ENCODE data around the gene ZNF771. TPM values are rescaled to one million over a fixed set of nuclear protein-coding genes. Genes with fewer than 3 reads are reported as not detected.
"Not testable (repeated sequence)": the region's sequence is repeated elsewhere in the genome, so short reads cannot be mapped to it uniquely, and the experiment has no call there.

ZNF771 gene
- polyA plus RNA-seq, 3 donors: 4.2 to 6.4 (median 4.9) TPM

GRCh38 chr16:30395155-30395991, 12.0 kb upstream of the ZNF771 start, which contains the start of gene ZNF48:
Gene ZNF48 (plus strand): TSS chr16:30395420. CDS start chr16:30395795, 375 bp downstream.
- 0% methylated on average over 67 to 103 of the region's 103 CpGs for WGBS, 3 donors
- no peak within 1 kb of the TSS for H3K27ac ChIP-seq (ENCODE audit: low read depth, low read length)

- 9 to 17% (median 15%) methylated on average over 13 of the region's 13 CpGs for WGBS, 3 donors
- no peak overlapping the region for H3K27ac ChIP-seq (ENCODE audit: low read depth, low read length)
Measured at GRCh38 chr16:30395992-30396585, 11.3 kb upstream of the ZNF771 start.

GRCh38 chr16:30396627-30397026, 10.8 kb upstream of the ZNF771 start:
- not testable (repeated sequence) for H3K27ac ChIP-seq (ENCODE audit: low read depth, low read length)
- WGBS, 3 donors: 69 to 84% (median 84%) methylated on average over 4 of the region's 4 CpGs

GRCh38 chr16:30397056-30397455, 10.3 kb upstream of the ZNF771 start:
- 52 to 81% (median 54%) methylated on average over 4 of the region's 4 CpGs for WGBS, 3 donors
- H3K27ac ChIP-seq (ENCODE audit: low read depth, low read length): no peak overlapping the region

DNA sequence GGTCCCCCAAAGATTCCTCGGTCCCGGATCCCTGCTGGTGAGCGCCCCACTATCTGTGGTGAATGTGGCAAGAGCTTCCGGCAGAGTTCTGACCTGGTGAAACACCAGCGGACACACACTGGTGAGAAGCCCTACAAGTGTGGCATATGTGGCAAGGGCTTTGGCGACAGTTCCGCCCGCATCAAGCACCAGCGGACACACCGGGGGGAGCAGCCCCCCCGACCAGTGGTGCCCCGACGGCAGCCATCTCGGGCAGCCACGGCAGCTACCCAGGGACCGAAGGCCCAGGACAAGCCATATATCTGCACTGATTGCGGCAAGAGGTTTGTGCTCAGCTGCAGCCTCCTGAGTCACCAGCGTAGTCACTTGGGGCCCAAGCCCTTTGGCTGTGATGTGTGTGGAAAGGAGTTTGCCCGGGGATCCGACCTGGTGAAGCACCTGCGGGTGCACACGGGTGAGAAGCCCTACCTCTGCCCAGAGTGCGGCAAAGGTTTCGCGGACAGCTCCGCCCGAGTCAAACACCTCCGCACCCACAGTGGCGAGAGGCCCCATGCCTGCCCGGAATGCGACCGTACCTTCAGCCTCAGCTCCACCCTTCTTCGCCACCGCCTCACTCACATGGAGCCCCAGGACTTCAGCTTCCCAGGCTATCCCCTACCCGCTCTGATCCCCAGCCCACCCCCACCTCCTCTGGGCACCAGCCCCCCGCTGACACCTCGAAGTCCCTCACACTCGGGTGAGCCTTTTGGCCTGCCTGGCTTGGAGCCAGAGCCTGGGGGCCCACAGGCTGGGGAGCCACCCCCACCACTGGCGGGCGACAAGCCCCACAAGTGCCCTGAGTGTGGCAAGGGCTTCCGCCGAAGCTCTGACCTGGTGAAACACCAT, 9.4 kb upstream of the ZNF771 start:
- WGBS, 3 donors: 88 to 94% (median 88%) methylated on average over 41 to 42 of the region's 42 CpGs
- H3K27ac ChIP-seq (ENCODE audit: low read depth, low read length): no peak overlapping the region

DNA sequence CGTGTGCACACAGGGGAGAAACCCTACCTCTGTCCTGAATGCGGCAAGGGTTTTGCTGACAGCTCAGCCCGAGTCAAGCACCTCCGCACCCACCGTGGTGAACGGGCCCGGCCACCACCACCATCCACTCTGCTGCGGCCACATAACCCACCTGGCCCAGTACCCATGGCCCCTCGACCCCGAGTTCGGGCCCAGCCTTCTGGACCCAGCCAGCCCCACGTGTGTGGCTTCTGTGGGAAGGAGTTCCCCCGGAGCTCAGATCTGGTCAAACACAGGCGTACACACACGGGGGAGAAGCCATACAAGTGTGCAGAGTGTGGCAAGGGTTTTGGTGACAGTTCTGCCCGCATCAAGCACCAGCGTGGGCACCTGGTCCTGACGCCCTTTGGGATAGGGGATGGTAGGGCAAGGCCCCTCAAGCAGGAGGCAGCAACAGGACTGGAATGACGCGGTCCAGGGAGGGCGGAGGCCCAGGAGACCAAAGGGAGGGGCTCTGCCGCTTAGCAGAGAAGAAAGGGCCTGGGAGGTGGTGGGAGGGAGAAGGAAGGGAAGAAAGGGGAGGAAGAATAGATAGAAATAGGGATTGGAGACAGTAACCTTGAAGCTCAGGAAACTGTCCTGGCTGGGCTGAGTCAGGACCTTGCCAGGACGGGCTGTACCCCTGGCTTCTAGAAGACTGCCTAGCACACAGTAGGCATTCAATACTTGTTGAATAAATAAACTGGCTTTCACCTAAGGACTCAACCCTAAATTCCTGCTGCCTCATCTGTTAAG, 8.6 kb upstream of the ZNF771 start:
- no peak overlapping the region for H3K27ac ChIP-seq (ENCODE audit: low read depth, low read length)
- 80 to 88% (median 83%) methylated on average over 23 of the region's 23 CpGs for WGBS, 3 donors

DNA sequence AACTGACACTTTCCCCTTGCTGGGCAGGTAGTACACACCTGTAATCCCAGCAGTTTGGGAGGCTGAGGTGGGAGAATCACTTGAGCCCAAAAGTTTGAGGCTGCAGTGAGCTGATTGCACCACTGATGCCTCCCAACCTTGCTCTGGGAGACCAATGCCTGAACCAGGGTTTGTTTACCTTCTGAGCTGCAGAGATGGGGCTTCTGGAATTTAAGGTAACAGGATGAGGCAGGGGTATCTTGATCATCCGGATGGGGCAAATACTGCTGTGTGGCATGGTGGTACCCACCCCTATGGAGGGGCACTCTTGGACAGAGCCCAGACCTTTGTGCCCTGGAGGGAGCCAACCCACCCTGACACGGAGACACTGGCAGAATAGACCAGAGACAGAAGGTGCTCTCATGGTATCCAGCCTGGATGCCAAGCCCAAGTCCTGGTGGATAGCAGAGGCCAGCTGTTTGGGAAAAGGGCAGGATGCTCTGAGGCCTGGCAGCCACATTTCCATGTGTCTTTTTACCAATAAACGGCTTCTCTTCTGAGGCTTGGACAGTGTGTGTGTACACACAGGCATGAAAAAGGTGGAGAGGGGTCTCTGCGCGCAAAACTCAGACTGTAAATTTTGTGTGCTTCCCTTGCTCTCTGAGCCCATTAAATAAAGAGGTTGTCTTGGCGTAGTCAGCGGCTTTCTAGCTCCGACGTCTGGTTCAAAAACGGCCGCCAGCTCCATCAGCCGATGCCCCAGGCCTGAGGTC, 7.8 kb upstream of the ZNF771 start:
- no peak overlapping the region for H3K27ac ChIP-seq (ENCODE audit: low read depth, low read length)
- 12 to 17% (median 13%) methylated on average over 12 of the region's 12 CpGs for WGBS, 3 donors

GRCh38 chr16:30401768-30402425, 5.5 kb upstream of the ZNF771 start:
- no peak overlapping the region for H3K27ac ChIP-seq (ENCODE audit: low read depth, low read length)
- WGBS, 3 donors: 72 to 84% (median 80%) methylated on average over 8 of the region's 8 CpGs

DNA sequence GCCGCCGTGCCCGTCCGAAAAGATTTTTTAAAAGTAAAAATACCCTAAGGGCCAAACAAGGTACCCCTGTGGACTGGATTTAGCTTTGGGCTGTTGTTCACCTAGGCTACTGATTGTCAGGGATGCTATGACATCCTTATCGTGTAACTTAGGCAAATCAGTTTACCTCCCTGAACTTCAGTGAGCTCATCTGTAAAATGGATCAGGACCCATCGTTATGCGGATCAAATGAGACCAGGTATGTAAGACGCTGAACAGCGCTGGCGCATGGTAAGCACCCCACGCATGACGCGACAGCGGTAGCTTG, 658 bp upstream of the ZNF771 start:
- H3K27ac ChIP-seq (ENCODE audit: low read depth, low read length): no peak overlapping the region
- WGBS, 3 donors: 15 to 18% (median 17%) methylated on average over 14 of the region's 14 CpGs

DNA sequence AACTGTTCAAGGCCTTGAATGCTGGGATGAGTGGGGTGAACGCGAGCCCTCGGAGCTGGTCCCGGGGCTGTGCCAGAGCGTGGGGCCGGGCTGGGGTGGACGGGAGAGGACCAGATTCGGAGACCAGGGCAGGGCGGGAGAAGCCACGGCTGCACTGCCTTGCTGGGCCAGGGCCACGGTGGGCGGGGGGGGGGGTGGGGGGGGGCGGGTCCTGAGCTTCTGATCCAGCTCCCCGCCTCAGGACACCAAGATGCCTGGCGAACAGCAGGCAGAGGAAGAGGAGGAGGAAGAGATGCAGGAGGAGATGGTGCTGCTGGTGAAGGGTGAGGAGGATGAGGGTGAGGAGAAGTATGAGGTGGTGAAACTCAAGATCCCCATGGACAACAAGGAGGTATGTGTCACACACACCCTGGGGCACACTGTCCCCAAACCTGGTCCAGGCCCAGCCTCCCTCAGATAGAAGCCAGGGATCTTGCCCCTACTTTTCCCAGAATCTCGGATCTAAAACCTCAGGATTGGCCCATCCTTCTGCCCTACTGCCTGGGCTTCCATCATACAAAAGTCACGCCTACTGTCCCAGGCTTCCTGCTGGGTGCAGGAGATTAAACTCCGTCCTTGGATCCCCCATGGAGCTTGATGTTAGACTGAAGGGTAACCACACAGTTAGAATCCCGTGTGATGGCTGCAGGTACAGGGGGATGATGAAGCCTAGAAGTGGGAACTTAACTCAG, 563 bp downstream of the ZNF771 start:
- no peak overlapping the region for H3K27ac ChIP-seq (ENCODE audit: low read depth, low read length)
- WGBS, 3 donors: 17 to 28% (median 20%) methylated on average over 8 to 16 of the region's 19 CpGs

DNA sequence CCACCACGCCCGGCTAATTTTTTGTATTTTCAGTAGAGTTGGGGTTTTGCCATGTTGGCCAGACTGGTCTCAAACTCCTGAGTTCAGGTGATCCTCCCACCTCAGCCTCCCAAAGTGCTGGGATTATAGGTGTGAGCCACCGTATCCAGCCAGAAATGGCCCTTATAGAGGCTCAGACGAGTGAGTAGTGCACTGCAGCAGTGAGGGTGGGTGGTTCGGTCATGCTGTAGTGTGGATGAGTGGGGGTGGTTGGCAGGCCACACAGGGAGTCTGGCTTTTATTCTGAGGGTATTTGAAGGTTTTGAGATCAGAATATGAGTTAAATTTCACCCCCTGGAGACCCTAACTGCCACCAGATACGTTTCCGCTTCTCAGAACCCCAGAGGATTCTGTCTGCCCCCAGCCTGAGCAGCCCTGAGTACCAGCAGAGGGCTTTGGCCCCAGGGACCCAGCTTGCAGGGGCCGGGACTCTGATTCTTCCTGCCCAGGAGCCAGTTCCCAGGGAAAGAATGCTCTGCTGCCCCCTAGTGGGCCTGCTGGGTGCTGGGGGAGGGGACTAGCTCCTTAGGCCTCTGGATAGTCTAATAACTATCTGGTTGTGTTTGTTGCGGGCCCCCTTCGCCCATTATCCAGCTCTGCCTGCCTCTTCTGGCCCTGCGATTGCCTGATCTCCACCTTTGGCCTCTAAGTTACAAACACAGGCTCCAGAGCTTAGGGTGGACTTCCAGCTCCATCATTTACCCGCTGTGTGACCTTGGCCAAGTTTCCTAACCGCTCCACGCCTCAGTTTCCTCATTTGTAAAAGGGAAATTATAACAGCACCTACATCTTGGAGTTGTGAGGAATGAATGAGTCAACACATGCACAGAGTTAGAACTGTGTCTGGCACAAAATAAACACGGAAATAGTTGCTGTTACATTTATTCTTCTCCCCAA, 2.0 kb downstream of the ZNF771 start:
- 36 to 40% (median 40%) methylated on average over 15 of the region's 15 CpGs for WGBS, 3 donors
- H3K27ac ChIP-seq (ENCODE audit: low read depth, low read length): no peak overlapping the region

GRCh38 chr16:30413112-30413806, 5.9 kb downstream of the ZNF771 start:
- 72 to 90% (median 88%) methylated on average over 6 of the region's 6 CpGs for WGBS, 3 donors
- no peak overlapping the region for H3K27ac ChIP-seq (ENCODE audit: low read depth, low read length)

DNA sequence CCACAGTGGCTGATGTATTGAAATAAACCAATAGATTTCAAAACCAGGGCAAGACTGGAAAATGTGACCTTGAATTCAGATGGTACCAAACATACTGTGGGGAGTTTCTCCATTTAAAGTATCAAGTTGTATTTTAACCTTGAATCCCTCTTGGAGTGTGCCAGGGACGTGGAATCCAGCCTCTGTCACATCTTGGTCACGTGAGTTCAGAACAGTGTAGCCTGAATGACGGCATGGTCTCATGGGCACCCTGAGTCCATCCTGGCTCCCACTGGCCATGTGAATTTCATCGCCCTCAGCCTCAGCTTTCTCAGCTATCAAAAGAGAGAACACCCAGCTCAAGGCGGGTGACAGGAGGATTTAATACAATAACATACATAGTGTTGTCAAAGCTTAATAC, 6.8 kb downstream of the ZNF771 start:
- 54 to 92% (median 90%) methylated on average over 5 of the region's 5 CpGs for WGBS, 3 donors
- H3K27ac ChIP-seq (ENCODE audit: low read depth, low read length): no peak overlapping the region

- H3K27ac ChIP-seq (ENCODE audit: low read depth, low read length): no peak overlapping the region
- WGBS, 3 donors: 86 to 98% (median 97%) methylated on average over 4 of the region's 4 CpGs
Measured at GRCh38 chr16:30416047-30416603, 8.7 kb downstream of the ZNF771 start.
